Measurements from ENCODE around the gene MTNR1B. TPM values are rescaled to one million over a fixed set of nuclear protein-coding genes. Genes with fewer than 3 reads are reported as not detected.

MTNR1B gene
- total RNA-seq, 1 experiment from 2014 or later, result not detected

Small RNA genes lying within 50 kb of the gene (small RNA-seq; reads per million reads assigned to genes)
- not detected for gene SNRPGP16

Other genes with a start within 250 kb of the MTNR1B start
- 7.0 and 8.5 TPM in 2 replicates for gene SLC36A4, start 228.3 kb downstream of the MTNR1B start, total RNA-seq (2014; rRNA removed; shearing (Covaris generic))

Measured in HT1080 (cell line).